HG03457 (cell line): Measurements from ENCODE around the gene WDR59.
A peak's percentile ranks its signal among the peaks of the same experiment; 100 is the strongest.
"Not testable (repeated sequence)": the region's sequence is repeated elsewhere in the genome, so short reads cannot be mapped to it uniquely, and the experiment has no call there.

Experiments used
- ATAC-seq: cut with Tn5 transposase; IDR thresholded peaks from one replicate; pipeline ENCODE4 v1.9.1; 2021; ENCODE audit warnings: moderate number of reproducible peaks; ENCODE audit not compliant: unreplicated experiment

Gene WDR59

DNA sequence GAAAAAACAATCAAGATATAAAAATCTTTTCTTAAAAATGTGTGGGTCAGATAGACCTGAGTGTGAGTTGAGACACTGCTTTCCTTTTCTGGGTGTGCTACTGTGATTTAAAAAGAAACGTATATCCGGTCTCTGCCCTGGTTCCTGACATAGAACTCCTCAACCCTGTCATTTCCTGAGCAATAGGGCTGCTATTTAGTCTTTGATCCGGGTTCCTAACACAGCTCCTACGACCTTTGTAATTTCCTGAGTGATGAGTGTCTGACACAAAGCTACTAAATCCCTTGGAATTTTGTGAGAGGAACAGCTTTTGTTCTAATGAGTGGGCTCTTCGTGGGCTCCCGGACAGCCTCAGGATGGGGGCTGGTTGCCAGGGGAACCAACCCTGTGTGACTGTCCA is 116.4 kb downstream of the WDR59 start:
- no peak for ATAC-seq

DNA sequence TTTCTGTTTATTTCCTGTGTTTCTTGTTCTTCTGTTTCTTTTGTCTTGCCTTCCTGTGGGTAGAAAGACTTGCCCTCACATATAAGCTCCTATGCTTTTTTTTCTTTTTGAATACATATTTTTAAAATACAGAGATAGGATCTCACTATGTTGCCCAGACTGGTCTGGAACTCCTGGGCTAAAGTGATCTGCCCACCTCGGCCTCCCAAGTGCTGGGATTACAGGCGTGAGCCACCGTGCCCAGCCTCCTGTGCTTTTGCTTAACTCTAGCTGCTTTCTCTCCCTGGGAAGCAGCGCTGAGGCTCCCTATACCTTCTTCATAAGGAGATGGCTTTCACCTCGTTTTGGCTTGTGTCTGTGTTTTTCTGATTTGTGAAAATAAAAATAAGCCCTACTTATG is 116.9 kb downstream of the WDR59 start:
- no peak for ATAC-seq

DNA sequence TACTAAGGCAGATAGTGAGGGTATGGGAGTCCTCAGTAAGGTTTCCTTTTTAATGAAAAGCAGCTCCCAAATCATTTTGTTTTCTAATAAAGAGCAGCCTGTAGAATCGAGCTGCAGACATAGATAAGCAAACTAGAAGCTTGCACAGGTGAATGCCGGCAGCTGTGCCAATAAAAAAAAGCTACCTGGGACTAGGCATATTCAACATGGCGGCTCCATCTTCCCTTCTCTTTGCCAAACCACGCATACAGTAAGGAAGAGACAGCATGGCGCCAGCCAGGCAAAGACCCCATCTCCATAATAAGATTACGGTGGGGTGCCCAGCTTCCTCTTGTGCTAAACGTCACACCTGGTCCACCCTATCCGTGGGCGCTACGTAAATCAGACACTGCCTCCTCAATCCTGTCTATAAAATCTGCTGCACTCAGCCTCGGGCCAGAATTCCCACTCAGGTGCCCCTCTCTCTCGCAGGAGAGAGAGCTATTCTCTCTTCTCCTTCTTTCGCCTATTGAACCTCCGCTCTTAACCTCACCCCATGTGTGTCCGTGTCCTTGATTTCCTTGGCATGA is 117.6 kb downstream of the WDR59 start:
- ATAC-seq = no peak

DNA sequence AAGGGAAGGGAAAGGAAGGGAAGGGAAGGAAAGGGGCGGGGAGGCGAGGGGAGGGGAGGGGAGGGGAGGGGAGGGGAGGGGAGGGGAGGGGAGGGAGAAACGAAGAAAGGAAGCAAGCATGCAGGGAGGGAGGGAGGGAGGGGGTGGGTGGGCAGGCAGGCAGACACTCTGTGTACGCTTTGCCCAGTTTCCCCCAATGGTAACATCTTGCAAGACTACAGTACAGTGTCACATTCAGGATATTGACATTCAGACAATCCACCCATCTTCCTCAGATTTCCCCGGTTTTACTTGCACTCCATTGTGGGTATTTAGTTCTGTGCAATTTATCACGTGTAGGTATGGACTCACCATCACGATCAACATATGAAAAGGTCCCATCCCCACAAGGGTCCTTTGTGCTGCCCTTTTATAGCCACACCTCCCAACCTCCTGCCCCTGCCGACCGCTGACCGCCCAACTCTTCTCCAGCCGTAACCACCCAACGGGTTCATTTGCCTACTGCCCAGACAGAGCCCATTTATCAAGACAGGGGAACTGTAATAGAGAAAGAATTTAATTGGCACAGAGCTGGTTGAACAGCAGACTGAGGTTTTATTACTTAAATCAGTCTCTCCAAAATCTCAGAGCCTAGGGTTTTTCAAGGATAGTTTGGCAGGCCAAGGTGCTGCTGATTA is 118.9 kb downstream of the WDR59 start:
- no peak for ATAC-seq

DNA sequence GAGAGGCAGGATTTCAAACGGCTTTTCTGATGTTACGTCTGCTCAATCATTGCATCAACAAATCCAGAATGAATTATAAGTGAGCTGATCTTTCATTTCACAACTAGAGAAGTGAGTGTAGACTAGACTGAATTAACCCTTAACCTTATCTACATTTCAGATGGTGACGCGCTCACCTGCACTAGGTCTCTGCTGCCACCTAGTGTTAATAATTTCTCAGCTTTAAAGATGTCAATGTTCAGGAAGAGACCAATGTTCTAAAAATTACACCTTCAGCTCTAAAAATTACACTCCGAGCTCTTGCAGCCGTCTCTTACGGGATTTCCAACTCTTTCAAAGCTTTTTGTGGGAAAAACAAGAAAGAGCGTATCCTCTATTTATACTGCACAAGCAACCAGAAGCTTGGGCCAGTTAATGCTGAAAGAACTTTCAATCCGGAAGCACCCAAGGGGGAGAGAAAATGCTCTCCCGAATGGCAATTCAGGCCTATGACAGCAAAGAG is 122.1 kb downstream of the WDR59 start:
- peak; percentile 67 for ATAC-seq

DNA sequence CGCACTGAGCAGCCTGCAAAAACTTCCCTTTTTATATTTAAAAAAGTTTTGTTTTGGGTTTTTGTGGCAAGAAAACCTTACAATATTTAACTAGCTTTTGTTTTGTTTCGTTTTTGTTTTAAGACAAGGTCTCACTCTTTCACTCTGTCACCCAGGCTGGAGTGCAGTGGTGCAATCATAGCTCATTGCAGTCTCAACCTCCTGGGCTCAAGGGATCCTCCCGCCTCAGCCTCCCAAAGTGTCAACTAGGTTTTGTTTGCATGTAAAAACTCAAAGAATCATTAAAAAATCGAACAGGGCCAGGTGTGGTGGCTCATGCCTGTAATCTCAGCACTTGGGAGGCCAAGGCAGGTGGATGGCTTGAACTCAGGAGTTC is 132.4 kb downstream of the WDR59 start:
- ATAC-seq = no peak

DNA sequence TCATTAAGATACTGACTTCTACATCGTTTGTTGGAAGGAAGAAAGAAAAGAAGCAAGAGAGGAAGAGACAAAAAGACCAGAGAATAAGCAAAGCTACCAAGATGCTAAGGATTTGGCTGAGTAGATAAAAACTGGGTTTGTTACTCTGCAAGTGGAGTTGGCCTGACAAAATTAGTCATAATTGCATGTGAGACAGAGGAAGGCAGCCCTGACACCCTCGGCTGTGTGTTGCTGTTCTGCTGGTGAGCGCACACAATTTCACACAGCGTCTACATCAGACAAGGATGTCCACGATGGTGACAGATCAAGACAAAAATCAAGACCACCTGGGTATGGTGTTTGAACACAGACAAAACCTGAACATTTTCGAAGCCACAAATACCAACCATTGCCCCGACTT is 134.9 kb downstream of the WDR59 start:
- ATAC-seq = no peak

DNA sequence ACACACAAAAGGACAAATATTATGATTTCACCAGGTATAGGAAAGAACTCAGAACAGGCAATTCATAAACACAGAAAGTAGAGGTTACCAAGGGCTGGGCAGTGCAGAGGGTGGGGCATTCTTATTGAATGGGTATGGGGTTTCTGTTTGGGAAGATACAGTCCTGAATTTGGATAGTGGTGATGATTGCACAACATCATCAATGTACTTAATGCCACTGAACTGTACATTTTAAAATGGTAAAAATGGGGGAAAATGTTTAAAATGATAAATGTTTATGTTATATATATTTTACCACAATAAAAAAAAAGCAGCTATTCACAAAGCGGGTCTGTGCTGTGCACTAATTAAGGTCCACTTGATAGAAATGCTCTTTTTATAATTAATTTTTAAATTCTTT is 137.7 kb downstream of the WDR59 start:
- no peak for ATAC-seq

DNA sequence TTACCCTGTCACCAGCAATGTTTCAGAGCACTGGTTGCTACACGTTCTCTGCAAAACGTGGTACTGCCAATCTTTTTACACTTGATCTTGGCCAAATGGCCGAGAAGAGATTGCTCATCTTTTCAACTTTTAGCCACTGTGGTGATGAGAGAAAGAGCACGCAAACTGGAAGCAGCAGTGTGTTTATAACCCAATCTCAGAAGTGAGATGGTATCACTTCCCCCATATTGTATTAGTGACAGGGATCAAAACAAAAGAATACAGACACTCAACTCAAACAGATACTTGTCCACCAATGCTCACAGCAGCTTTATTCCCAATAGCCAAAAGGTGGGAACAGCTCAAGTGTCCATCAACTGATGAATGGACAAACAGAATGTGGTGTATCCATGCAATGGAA is 138.2 kb downstream of the WDR59 start:
- ATAC-seq = no peak

DNA sequence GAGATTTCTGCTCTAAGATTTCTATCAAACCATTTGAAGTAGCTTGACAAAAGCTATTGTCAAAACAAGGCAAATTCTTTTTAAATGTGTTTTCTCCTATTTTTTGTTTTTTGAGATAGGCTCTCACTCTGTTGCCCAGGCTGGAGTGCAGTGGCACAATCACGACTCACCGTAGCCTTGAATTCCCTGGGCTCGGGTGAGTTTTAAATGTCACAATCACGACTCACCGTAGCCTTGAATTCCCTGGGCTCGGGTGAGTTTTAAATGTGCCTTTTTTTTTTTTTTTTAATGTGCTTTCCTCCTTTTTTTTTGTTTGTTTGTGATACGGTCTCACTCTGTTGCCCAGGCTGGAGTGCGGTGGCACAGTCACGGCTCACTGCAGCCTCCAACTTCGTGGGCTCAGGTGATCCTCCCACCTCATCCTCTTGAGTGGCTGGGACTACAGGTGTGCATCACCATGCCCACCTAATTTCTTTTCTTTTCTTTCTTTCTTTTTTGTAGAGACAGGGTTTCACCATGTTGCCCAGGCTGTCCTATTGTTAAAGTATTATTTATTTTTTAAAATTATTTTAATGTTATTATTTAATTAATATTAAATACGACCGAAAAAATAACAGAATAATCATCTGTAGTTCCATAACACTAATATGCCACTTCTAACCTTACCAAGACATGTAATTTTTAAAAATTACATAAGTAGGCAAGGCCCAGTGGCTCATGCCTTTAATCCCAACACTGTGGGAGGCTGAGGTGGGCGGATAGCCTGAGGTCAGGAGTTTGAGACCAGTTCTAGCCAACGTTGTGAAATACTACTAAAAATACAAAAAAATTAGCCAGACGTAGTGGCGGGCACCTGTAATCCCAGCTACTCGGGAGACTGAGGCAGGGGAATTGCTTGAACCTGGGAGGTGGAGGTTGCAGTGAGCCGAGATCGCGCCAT is 140.6 kb downstream of the WDR59 start:
- no peak for ATAC-seq

DNA sequence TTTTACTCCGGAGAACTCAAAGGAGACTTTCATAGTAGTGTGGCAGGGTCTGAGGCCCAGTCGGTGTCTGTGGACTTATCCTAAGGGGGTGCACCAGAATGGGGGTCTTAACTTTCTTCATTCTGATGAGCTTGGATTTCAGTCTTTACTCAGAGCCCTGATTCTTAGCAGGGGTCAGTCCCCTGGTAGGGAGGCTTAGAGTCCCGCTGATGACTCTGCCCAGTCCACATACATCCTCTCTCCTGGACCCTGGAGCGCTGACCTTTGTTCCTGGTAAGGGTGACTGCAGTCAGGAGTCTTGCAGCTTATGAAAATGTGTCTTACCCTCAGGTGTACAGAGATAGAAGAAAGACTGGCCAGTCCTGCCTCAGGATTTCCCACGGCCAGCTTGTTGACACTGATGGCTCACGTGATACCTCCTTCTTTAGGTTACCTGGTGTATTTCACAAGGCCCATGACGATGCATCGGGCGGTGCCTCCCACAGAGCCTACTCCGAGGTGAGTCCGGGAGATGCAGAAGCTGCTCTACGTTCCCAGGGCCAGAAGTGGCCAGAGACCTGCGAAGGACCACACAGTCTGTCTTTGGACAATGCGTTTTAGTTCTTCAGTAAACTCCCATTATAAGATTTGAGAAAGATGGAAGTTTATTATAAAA is 141.4 kb downstream of the WDR59 start:
- not testable (repeated sequence) for ATAC-seq

DNA sequence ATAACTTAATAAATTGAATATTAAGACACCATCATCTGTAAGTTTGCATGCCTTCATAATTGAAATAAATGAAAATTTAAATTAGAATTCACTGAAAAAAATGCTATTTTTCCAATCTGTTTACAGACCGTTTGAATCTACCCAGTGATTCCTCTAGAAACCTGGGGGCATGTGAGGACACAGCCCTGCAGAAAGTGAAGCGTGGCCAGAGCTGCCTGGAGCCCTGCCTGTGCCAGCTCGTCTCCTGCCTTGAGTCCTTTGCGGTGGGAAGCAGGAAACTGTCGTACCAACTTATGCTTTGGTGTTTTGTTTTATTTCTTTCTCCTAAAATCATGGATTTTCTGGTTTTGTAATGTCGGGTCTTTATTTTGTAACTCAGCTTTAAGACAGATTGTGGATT is 142.5 kb downstream of the WDR59 start:
- no peak for ATAC-seq

DNA sequence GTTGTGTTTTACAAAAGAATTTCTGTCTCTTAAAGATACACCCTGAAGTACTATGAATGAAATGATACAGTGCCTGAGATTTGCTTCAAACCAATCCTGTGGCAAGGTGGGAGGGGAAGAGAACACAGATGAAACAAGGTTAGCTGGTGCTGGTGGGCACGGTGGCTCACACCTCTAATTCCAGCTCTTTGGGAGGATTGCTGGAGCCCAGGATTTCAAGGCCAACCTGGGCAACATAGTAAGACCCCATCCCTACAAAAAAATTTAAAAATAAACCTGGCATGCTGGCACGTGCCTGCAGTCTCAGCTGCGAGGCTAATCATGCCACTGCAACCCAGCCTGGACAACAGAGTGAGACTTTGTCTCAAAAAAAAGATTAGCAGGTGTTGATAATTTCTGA is 143.0 kb downstream of the WDR59 start:
- ATAC-seq = no peak

DNA sequence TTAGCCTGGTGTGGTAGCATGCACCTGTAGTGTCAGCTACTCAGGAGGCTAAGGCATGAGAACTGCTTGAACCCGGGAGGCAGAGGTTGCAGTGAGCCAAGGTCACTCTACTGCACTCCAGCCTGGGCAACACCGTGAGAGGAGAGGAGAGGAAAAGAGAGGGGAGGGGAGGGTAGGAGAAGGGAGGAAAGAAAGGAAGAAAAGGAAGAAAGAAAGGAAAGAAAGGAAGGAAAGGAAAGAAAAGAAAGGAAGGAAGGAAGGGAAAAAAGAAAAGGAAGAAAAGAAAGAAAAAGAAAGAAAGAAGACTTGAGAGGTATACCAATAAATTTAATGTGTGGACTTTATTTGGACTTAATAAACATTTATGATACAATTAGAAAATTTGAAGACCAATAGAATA is 143.5 kb downstream of the WDR59 start:
- ATAC-seq = no peak

DNA sequence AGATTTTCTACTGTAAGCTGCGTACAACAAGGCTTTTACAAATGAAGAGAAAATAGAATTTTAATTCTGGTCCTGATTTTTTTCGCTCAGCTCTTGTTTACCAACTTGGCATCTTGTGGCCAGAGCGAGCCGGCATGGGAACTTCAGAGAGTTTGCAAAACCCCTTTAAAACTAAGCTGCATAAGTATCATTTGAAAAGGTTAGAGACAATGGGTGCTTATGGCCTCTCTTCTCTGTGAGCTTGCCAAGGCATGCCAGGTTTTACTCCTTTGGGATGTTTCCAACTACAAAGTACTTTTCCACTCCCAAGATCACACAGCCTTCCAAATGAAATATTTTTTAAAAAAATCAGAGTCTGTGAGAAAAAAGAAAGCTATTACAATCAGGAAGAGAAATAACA is 147.9 kb downstream of the WDR59 start:
- no peak for ATAC-seq

DNA sequence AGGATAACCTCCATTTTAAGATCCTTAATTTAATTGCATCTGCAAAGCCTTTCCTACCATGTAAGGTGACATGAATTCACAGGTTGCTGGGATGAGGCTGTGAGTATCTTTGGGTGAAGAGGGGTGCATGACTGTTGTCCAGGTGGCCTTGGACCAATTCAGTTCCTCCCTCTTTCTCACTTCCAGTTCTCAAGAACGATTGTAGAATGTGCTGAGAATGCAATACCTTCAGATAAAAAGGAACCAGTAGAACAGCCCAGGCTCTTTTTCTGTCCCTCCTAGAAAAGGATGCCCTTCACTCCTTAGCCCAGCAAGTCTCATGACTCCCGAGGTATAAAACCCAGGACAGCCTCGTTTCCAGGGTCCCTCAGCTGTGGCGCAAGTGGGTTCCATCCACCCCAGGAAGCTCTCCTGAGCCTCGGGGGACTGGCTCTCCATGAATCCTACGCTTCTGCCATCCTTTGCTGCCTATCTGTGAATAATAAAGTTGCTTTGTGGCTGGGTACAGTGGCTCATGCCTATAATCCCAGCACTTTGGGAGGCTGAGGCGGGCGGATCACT is 148.7 kb downstream of the WDR59 start:
- no peak for ATAC-seq

DNA sequence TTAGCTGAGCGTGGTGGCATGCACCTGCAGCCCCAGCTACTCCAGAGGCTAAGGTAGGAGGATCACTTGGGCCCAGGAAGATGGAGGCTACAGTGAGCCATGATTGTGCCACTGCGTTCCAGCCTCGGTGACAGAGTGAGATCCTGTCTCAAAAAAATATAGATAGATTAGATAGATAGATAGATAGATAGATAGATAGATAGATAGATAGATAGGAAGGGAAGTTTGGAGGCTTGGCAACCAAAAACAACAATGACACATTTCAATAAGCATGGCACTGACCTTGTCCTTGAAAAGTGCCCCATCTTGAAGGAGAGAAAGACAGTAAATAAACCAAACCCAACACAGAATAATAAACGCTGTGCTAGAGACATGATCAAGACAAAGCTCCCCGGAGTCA is 152.7 kb downstream of the WDR59 start:
- no peak for ATAC-seq

DNA sequence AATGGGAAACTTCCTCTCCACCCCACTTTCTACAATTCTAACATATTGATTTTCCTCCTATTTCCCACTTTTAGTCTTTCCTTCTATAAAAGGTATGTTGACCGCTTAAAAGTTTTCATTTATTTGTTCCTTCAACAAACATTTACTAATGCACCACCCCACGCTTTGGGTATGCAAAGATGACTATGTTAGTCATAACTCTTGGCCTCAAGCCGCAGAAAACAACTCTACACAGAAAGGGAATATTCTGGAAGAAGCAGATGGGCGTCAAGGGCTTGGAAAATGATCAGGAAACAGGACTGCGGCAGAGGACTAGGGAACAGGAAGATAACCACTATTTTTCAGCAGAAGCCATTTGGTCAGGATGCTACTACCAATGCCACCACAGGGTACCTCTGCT is 153.5 kb downstream of the WDR59 start:
- no peak for ATAC-seq

DNA sequence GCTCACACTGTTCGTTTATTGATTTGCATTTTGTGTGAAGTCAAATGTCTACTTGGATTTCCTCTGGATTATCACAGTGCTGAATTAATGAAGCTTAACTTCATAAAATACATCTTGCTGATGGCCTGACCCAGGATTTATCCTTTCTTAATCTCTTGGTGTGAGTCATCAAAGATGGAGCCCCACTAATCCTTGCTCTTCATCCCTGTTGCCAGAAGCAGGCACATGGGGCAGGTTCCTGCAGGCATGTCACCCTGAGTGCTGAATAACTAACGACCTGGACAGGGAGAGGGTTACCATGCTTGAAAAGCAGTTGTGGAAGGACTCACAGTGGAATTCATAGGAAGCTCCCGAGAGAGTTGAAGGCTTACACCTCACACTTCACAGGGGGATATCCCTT is 154.3 kb downstream of the WDR59 start:
- ATAC-seq = no peak

DNA sequence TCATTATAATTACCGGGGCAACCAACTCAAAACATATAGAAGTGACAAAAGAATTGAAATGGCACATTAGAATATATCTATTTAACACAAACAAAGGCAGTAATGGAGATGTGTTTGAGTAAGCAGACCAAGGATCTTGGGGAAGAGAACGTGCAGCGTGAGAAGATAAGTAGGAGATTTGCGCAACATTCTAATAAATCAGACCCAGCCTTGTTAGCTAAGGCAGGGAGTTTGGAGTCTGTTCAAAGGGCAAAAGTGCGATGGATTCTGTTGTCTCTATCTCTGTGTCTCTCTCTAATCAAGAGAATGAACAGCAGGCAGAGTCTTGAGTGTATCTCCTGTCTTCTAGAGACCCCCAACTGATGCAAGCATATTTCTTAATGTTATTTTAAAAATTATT is 155.3 kb downstream of the WDR59 start:
- no peak for ATAC-seq

DNA sequence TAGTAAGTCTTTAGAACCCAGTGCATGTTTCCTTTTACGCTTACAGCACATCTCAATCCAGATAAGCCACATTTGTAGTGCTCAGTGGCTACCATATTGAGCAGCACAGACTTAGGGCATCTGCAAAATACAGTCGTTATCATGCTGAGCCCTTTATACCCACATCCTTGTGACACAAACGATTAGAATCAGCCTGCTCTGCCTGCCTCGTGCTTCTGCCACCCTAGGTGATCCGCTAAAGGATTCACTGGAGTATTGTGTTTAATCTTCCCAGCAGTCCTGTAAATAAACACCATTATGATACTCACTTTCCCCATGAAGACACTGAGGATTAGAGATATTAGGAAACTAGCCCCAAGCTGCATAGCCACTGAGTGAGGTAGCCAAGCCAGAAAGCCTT is 159.0 kb downstream of the WDR59 start:
- ATAC-seq = no peak
